ENCODE data around the gene SEMA5B. TPM values are rescaled to one million over a fixed set of nuclear protein-coding genes. Genes with fewer than 3 reads are reported as not detected.

The SEMA5B gene
- total and polyA plus RNA-seq, 2 experiments from 2014 or later: 8.0 to 26.8 TPM

DNA sequence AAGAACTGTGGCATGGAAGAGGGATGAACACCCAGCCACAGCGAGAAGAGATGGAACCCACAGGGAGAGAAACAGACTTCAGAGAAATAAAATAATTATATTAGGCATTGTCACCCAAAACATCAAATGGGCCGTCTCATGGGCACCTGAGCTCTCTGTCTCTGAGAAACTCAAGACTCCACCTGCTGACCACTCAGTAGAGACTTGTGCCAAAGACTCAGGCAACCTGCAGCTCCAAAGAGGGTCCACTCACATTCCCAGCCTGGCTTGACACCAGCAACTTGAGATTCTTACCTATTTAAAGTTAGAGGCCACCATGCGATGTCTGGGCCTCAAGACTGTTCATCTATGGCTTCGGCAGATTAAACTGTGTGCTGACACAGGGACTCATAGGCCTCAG lies 12.0 kb downstream of the SEMA5B start (continued):
- no peak for TF ChIP-seq ETS1 (IDR thresholded peaks at IDR 0.05)

GRCh38 chr3:123013876-123014275 lies 13.7 kb downstream of the SEMA5B start:
- H3K36me3 Mint-ChIP-seq (ENCODE audit: low read depth): peaks cover 4% of the 10 kb centered on the region; the same call in 2 of the 3 replicates
- no peaks in the 10 kb centered on the region for H3K9me3 Mint-ChIP-seq
- H3K4me1 Mint-ChIP-seq: peaks cover 26% of the 10 kb centered on the region
- Histone ChIP-seq H3F3A (replicated peaks; ENCODE audit: low read depth) (no peaks in the 10 kb centered on the region), H3K27ac (ENCODE audit: low read depth) (no peak overlapping the region), H3K9me2 (ENCODE audit: insufficient read depth) (no peaks in the 10 kb centered on the region), H3K4me1 (ENCODE audit: insufficient read depth) (no peaks in the 10 kb centered on the region; the same call in 1 of the 2 replicates), H3K4me3 (no peak overlapping the region), H3K4me2 (no peak overlapping the region), H3K36me3 (ENCODE audit: insufficient read depth) (no peaks in the 10 kb centered on the region), H4K20me1 (replicated peaks; ENCODE audit: insufficient read depth) (0 out of 2 replicates have a peak, but pooled peaks cover 4% of the 10 kb centered on the region), H3K79me2 (replicated peaks; ENCODE audit: insufficient read depth) (no peaks in the 10 kb centered on the region), H3K27me3 (ENCODE audit: insufficient read depth) (no peaks in the 10 kb centered on the region), H2AFZ (no peak overlapping the region)
- H3K4me3 Mint-ChIP-seq: no peak overlapping the region
- H3K27me3 Mint-ChIP-seq (ENCODE audit: insufficient read depth, low read depth, poor library complexity): peaks cover 13% of the 10 kb centered on the region
- no peak for ATAC-seq
- TF ChIP-seq EZH2 (IDR thresholded peaks at IDR 0.05; ENCODE audit: low read depth, unreplicated experiment) (no peak), EZH2phosphoT487 (IDR thresholded peaks at IDR 0.05; ENCODE audit: unreplicated experiment) (no peak), ETS1 (IDR thresholded peaks at IDR 0.05) (no peak)
- DNase-seq (ENCODE audit: low spot score): no peak
- H3K27ac Mint-ChIP-seq: no peak overlapping the region

- Histone ChIP-seq H3K4me3 (no peak overlapping the region), H2AFZ (no peak overlapping the region), H3K4me2 (no peak overlapping the region), H3K4me1 (ENCODE audit: insufficient read depth) (peaks cover 1% of the 10 kb centered on the region; the same call in 1 of the 2 replicates), H3K27ac (ENCODE audit: low read depth) (no peak overlapping the region), H3K79me2 (replicated peaks; ENCODE audit: insufficient read depth) (no peaks in the 10 kb centered on the region), H3K9me2 (ENCODE audit: insufficient read depth) (no peaks in the 10 kb centered on the region), H3K27me3 (ENCODE audit: insufficient read depth) (no peaks in the 10 kb centered on the region), H3F3A (replicated peaks; ENCODE audit: low read depth) (no peaks in the 10 kb centered on the region), H4K20me1 (replicated peaks; ENCODE audit: insufficient read depth) (0 out of 2 replicates have a peak, but pooled peaks cover 7% of the 10 kb centered on the region), H3K36me3 (ENCODE audit: insufficient read depth) (no peaks in the 10 kb centered on the region)
- DNase-seq (ENCODE audit: low spot score): no peak
- Mint-ChIP-seq H3K4me1 (peaks cover 32% of the 10 kb centered on the region), H3K27me3 (ENCODE audit: insufficient read depth, low read depth, poor library complexity) (peaks cover 13% of the 10 kb centered on the region), H3K9me3 (no peaks in the 10 kb centered on the region), H3K4me3 (no peak overlapping the region), H3K36me3 (ENCODE audit: low read depth) (peaks cover 4% of the 10 kb centered on the region; the same call in 2 of the 3 replicates), H3K27ac (no peak overlapping the region)
- ATAC-seq: no peak
- TF ChIP-seq EZH2 (IDR thresholded peaks at IDR 0.05; ENCODE audit: low read depth, unreplicated experiment) (no peak), NANOG (IDR thresholded peaks at IDR 0.05; ENCODE audit: borderline replicate concordance) (no peak), POLR2AphosphoS5 (IDR thresholded peaks at IDR 0.05; ENCODE audit: low read depth) (no peak), CTCF (conservative IDR thresholded peaks at IDR 0.05; ENCODE audit: low read depth in 2 of 2) (no peak), CREB1 (CRISPR knock-in tag; IDR thresholded peaks at IDR 0.05; ENCODE audit: low read depth) (no peak), JUNB (IDR thresholded peaks at IDR 0.05; ENCODE audit: unreplicated experiment) (no peak)
- TF ChIP-seq, protein P1, sequence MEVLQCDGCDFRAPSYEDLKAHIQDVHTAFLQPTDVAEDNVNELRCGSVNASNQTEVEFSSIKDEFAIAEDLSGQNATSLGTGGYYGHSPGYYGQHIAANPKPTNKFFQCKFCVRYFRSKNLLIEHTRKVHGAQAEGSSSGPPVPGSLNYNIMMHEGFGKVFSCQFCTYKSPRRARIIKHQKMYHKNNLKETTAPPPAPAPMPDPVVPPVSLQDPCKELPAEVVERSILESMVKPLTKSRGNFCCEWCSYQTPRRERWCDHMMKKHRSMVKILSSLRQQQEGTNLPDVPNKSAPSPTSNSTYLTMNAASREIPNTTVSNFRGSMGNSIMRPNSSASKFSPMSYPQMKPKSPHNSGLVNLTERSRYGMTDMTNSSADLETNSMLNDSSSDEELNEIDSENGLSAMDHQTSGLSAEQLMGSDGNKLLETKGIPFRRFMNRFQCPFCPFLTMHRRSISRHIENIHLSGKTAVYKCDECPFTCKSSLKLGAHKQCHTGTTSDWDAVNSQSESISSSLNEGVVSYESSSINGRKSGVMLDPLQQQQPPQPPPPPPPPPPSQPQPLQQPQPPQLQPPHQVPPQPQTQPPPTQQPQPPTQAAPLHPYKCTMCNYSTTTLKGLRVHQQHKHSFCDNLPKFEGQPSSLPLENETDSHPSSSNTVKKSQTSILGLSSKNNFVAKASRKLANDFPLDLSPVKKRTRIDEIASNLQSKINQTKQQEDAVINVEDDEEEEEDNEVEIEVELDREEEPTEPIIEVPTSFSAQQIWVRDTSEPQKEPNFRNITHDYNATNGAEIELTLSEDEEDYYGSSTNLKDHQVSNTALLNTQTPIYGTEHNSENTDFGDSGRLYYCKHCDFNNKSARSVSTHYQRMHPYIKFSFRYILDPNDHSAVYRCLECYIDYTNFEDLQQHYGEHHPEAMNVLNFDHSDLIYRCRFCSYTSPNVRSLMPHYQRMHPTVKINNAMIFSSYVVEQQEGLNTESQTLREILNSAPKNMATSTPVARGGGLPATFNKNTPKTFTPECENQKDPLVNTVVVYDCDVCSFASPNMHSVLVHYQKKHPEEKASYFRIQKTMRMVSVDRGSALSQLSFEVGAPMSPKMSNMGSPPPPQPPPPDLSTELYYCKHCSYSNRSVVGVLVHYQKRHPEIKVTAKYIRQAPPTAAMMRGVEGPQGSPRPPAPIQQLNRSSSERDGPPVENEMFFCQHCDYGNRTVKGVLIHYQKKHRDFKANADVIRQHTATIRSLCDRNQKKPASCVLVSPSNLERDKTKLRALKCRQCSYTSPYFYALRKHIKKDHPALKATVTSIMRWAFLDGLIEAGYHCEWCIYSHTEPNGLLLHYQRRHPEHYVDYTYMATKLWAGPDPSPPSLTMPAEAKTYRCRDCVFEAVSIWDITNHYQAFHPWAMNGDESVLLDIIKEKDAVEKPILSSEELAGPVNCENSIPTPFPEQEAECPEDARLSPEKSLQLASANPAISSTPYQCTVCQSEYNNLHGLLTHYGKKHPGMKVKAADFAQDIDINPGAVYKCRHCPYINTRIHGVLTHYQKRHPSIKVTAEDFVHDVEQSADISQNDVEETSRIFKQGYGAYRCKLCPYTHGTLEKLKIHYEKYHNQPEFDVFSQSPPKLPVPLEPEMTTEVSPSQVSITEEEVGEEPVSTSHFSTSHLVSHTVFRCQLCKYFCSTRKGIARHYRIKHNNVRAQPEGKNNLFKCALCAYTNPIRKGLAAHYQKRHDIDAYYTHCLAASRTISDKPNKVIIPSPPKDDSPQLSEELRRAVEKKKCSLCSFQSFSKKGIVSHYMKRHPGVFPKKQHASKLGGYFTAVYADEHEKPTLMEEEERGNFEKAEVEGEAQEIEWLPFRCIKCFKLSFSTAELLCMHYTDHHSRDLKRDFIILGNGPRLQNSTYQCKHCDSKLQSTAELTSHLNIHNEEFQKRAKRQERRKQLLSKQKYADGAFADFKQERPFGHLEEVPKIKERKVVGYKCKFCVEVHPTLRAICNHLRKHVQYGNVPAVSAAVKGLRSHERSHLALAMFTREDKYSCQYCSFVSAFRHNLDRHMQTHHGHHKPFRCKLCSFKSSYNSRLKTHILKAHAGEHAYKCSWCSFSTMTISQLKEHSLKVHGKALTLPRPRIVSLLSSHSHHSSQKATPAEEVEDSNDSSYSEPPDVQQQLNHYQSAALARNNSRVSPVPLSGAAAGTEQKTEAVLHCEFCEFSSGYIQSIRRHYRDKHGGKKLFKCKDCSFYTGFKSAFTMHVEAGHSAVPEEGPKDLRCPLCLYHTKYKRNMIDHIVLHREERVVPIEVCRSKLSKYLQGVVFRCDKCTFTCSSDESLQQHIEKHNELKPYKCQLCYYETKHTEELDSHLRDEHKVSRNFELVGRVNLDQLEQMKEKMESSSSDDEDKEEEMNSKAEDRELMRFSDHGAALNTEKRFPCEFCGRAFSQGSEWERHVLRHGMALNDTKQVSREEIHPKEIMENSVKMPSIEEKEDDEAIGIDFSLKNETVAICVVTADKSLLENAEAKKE (CRISPR knock-in tag; IDR thresholded peaks at IDR 0.05): no peak
Observed at GRCh38 chr3:123012652-123013051, 14.9 kb downstream of the SEMA5B start.
